ENCODE measurements around the gene FOXJ3. TPM values are rescaled to one million over a fixed set of nuclear protein-coding genes. Genes with fewer than 3 reads are reported as not detected.

Gene FOXJ3
- polyA plus RNA-seq, 1 of the 3 experiments (the other 2 are of a cell fraction): 16.0 TPM

DNA sequence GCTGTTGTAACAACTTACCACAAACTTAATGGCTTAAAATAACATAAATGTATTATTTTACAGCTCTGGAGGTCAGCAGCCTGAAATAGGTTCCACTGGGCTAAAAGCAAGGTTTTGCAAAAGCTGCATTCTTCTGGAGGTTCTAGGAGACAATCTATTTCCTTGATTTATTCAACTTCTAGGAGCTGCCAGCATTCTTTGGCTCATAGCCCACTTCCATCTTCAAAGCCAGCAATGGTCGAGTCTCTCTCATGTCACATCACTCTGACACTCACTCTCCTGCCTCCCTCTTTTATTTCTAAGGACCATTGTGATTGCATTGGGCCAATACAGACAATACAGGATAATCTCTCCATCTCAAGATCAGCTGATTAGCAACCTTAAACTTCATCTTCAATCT lies 15.1 kb upstream of the FOXJ3 start:
- H4K20me1 ChIP-seq (ENCODE audit: insufficient read depth): no peaks in the 10 kb centered on the region
- no peak overlapping the region for H3K4me2 ChIP-seq
- no peaks in the 10 kb centered on the region for H3K4me1 ChIP-seq (ENCODE audit: control insufficient read depth in 1 of 2, insufficient read depth in 2 of 2, low read depth in 1 of 2, low read length in 1 of 2)
- TF ChIP-seq NFIC (IDR thresholded peaks at IDR 0.05; ENCODE audit: borderline replicate concordance) (no peak), RXRA (IDR thresholded peaks at IDR 0.05; ENCODE audit: borderline replicate concordance, low read depth) (no peak), SIN3A (IDR thresholded peaks at IDR 0.05; ENCODE audit: borderline replicate concordance, low read depth, low read length) (no peak), TCF12 (IDR thresholded peaks at IDR 0.05) (no peak), FOXJ3 (CRISPR knock-in tag; IDR thresholded peaks at IDR 0.05) (no peak)
- TF ChIP-seq, protein P1, sequence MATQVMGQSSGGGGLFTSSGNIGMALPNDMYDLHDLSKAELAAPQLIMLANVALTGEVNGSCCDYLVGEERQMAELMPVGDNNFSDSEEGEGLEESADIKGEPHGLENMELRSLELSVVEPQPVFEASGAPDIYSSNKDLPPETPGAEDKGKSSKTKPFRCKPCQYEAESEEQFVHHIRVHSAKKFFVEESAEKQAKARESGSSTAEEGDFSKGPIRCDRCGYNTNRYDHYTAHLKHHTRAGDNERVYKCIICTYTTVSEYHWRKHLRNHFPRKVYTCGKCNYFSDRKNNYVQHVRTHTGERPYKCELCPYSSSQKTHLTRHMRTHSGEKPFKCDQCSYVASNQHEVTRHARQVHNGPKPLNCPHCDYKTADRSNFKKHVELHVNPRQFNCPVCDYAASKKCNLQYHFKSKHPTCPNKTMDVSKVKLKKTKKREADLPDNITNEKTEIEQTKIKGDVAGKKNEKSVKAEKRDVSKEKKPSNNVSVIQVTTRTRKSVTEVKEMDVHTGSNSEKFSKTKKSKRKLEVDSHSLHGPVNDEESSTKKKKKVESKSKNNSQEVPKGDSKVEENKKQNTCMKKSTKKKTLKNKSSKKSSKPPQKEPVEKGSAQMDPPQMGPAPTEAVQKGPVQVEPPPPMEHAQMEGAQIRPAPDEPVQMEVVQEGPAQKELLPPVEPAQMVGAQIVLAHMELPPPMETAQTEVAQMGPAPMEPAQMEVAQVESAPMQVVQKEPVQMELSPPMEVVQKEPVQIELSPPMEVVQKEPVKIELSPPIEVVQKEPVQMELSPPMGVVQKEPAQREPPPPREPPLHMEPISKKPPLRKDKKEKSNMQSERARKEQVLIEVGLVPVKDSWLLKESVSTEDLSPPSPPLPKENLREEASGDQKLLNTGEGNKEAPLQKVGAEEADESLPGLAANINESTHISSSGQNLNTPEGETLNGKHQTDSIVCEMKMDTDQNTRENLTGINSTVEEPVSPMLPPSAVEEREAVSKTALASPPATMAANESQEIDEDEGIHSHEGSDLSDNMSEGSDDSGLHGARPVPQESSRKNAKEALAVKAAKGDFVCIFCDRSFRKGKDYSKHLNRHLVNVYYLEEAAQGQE (IDR thresholded peaks at IDR 0.05; ENCODE audit: low read depth, low read length): no peak
- no peak overlapping the region for H3K27ac ChIP-seq (ENCODE audit: low read depth in 2 of 2, low read length in 1 of 2)
- DNase-seq: no peak
- H3K4me3 ChIP-seq (ENCODE audit: low read depth in 2 of 2, low read length in 1 of 2): no peak overlapping the region
- no peaks in the 10 kb centered on the region for H3K36me3 ChIP-seq (replicated peaks in 1 of 2; ENCODE audit: control insufficient read depth in 1 of 2, insufficient read depth in 2 of 2, low read length in 1 of 2)
- no peak overlapping the region for H2AFZ ChIP-seq (ENCODE audit: low read depth)
- H3K9me3 ChIP-seq: no peaks in the 10 kb centered on the region
- no peaks in the 10 kb centered on the region for H3F3A ChIP-seq (replicated peaks; ENCODE audit: insufficient read depth)
- no peak overlapping the region for H3K9ac ChIP-seq
- WGBS (ENCODE audit: low lambda C conversion rate): 5% methylated on average over 1 of the region's 1 CpG
- no peaks in the 10 kb centered on the region; the same call in 1 of the 2 replicates for H3K27me3 ChIP-seq (ENCODE audit: insufficient read depth)
- H3K79me2 ChIP-seq (ENCODE audit: insufficient read depth): no peaks in the 10 kb centered on the region
- H3K9me2 ChIP-seq: no peaks in the 10 kb centered on the region
- CTCF ChIA-PET: interaction anchor here (1.2 kb wide), 1 partner anchor 228 kb away, joined by 3 read pairs; no protein-coding TSS in a partner anchor
- POLR2A ChIA-PET: no interaction called here

- no peaks in the 10 kb centered on the region for H3K9me3 ChIP-seq
- H3K9ac ChIP-seq: no peak overlapping the region
- TF ChIP-seq EP300 (IDR thresholded peaks at IDR 0.05; ENCODE audit: borderline replicate concordance in 1 of 2, low read depth in 1 of 2, low read length in 1 of 2): no peak
- TF ChIP-seq NRF1 (IDR thresholded peaks at IDR 0.05; ENCODE audit: low read depth, low read length): no peak
- no peak for TF ChIP-seq YY1 (IDR thresholded peaks at IDR 0.05; ENCODE audit: low read depth)
- no peak for TF ChIP-seq POLR2AphosphoS5 (IDR thresholded peaks at IDR 0.05; ENCODE audit: low read depth, low read length)
- no peak for TF ChIP-seq GABPA (IDR thresholded peaks at IDR 0.05; ENCODE audit: low read depth)
- TF ChIP-seq RFX5 (IDR thresholded peaks at IDR 0.05; ENCODE audit: low read length): no peak
- no peak for TF ChIP-seq RAD21 (IDR thresholded peaks at IDR 0.05; ENCODE audit: low read length)
- no peak for TF ChIP-seq PBX3 (IDR thresholded peaks at IDR 0.05)
- TF ChIP-seq SMC3 (IDR thresholded peaks at IDR 0.05; ENCODE audit: low read depth, low read length): no peak
- H3K4me2 ChIP-seq: no peak overlapping the region
- no peaks in the 10 kb centered on the region for H3K9me2 ChIP-seq
- DNase-seq: no peak
- H3K79me2 ChIP-seq (ENCODE audit: insufficient read depth): no peaks in the 10 kb centered on the region
- ChIA-PET POLR2A (no interaction called here), CTCF (no interaction called here)
- H3K4me1 ChIP-seq (ENCODE audit: control insufficient read depth in 1 of 2, insufficient read depth in 2 of 2, low read depth in 1 of 2, low read length in 1 of 2): no peaks in the 10 kb centered on the region
- H3F3A ChIP-seq (replicated peaks; ENCODE audit: insufficient read depth): peaks cover 5% of the 10 kb centered on the region
- H3K27me3 ChIP-seq (ENCODE audit: insufficient read depth): no peaks in the 10 kb centered on the region; the same call in 1 of the 2 replicates
- no peak overlapping the region for H3K4me3 ChIP-seq (ENCODE audit: low read depth in 2 of 2, low read length in 1 of 2)
- H3K27ac ChIP-seq (ENCODE audit: low read depth in 2 of 2, low read length in 1 of 2): no peak overlapping the region
- no peak overlapping the region for H2AFZ ChIP-seq (ENCODE audit: low read depth)
- no peaks in the 10 kb centered on the region for H3K36me3 ChIP-seq (replicated peaks in 1 of 2; ENCODE audit: control insufficient read depth in 1 of 2, insufficient read depth in 2 of 2, low read length in 1 of 2)
- no peaks in the 10 kb centered on the region for H4K20me1 ChIP-seq (ENCODE audit: insufficient read depth)
Measured at GRCh38 chr1:42348498-42348897, 13.5 kb upstream of the FOXJ3 start.
